ENCODE measurements around the gene TATDN3. TPM values are rescaled to one million over a fixed set of nuclear protein-coding genes. Genes with fewer than 3 reads are reported as not detected.
"Not testable (repeated sequence)": the region's sequence is repeated elsewhere in the genome, so short reads cannot be mapped to it uniquely, and the experiment has no call there.

The TATDN3 gene
- total RNA-seq, 2 donors from 2014 or later = 17.7 to 18.2 TPM

- H3K4me3 Mint-ChIP-seq = no peak overlapping the region
- H3K4me1 Mint-ChIP-seq (ENCODE audit: low read depth) = peaks cover 46% of the 10 kb centered on the region
- ATAC-seq (replicated peaks in 1 of 2) (no peak), DNase-seq (no peak)
- H3K27ac Mint-ChIP-seq = no peak overlapping the region
- peaks cover 14 to 35% of the 10 kb centered on the region in 2 donors for H3K36me3 Mint-ChIP-seq (ENCODE audit: insufficient read depth in 2 of 2)
- peaks cover 6% of the 10 kb centered on the region in 2 donors for H3K9me3 Mint-ChIP-seq
- no peaks in the 10 kb centered on the region for H3K27me3 Mint-ChIP-seq (ENCODE audit: low read depth)
Measured at GRCh38 chr1:212762234-212762633, 29.5 kb upstream of the TATDN3 start.

- ATAC-seq (replicated peaks in 1 of 2) = no peak
- H3K9me3 Mint-ChIP-seq = peaks cover 9 to 10% of the 10 kb centered on the region in 2 donors
- peaks cover 20 to 37% of the 10 kb centered on the region in 2 donors for H3K36me3 Mint-ChIP-seq (ENCODE audit: insufficient read depth in 2 of 2)
- H3K4me3 Mint-ChIP-seq = no peak overlapping the region
- H3K27me3 Mint-ChIP-seq (ENCODE audit: low read depth) = no peaks in the 10 kb centered on the region
- H3K4me1 Mint-ChIP-seq (ENCODE audit: low read depth) = peaks cover 42% of the 10 kb centered on the region
- DNase-seq = no peak
- H3K27ac Mint-ChIP-seq = no peak overlapping the region
Measured at GRCh38 chr1:212762839-212763238, 28.9 kb upstream of the TATDN3 start.

GRCh38 chr1:212764718-212765281 is 26.9 kb upstream of the TATDN3 start:
- Mint-ChIP-seq H3K9me3 (peaks cover 15 to 21% of the 10 kb centered on the region in 2 donors), H3K4me1 (ENCODE audit: low read depth) (peaks cover 46% of the 10 kb centered on the region), H3K36me3 (ENCODE audit: insufficient read depth in 2 of 2) (peaks cover 33 to 53% of the 10 kb centered on the region in 2 donors)
- H3K27me3 Mint-ChIP-seq (ENCODE audit: low read depth); ATAC-seq (replicated peaks in 1 of 2); H3K4me3 Mint-ChIP-seq; H3K27ac Mint-ChIP-seq; DNase-seq: not testable (repeated sequence)

GRCh38 chr1:212766825-212767224 is 24.9 kb upstream of the TATDN3 start:
- H3K27me3 Mint-ChIP-seq (ENCODE audit: low read depth); ATAC-seq (replicated peaks in 1 of 2); DNase-seq; H3K4me3 Mint-ChIP-seq: not testable (repeated sequence)
- Mint-ChIP-seq H3K9me3 (peaks cover 18 to 27% of the 10 kb centered on the region in 2 donors), H3K36me3 (ENCODE audit: insufficient read depth in 2 of 2) (peaks cover 47 to 67% of the 10 kb centered on the region in 2 donors), H3K4me1 (ENCODE audit: low read depth) (peaks cover 44% of the 10 kb centered on the region), H3K27ac (peak overlapping the region; percentile 61)

- peaks cover 52 to 73% of the 10 kb centered on the region in 2 donors for H3K36me3 Mint-ChIP-seq (ENCODE audit: insufficient read depth in 2 of 2)
- peaks cover 20 to 30% of the 10 kb centered on the region in 2 donors for H3K9me3 Mint-ChIP-seq
- H3K4me3 Mint-ChIP-seq = peak overlapping the region; percentile 7 to 44
- H3K4me1 Mint-ChIP-seq (ENCODE audit: low read depth) = peaks cover 47% of the 10 kb centered on the region
- DNase-seq (no peak), ATAC-seq (replicated peaks in 1 of 2) (peak; percentile 81 to 88)
- no peaks in the 10 kb centered on the region for H3K27me3 Mint-ChIP-seq (ENCODE audit: low read depth)
- peak overlapping the region; percentile 26 for H3K27ac Mint-ChIP-seq
Measured at GRCh38 chr1:212769459-212770167, 22.1 kb upstream of the TATDN3 start.

- no peaks in the 10 kb centered on the region for H3K27me3 Mint-ChIP-seq (ENCODE audit: low read depth)
- peaks cover 49% of the 10 kb centered on the region for H3K4me1 Mint-ChIP-seq (ENCODE audit: low read depth)
- no peak overlapping the region for H3K4me3 Mint-ChIP-seq
- peaks cover 46 to 67% of the 10 kb centered on the region in 2 donors for H3K36me3 Mint-ChIP-seq (ENCODE audit: insufficient read depth in 2 of 2)
- no peak for ATAC-seq (replicated peaks in 1 of 2)
- H3K27ac Mint-ChIP-seq = no peak overlapping the region
- no peak for DNase-seq
- peaks cover 19 to 29% of the 10 kb centered on the region in 2 donors for H3K9me3 Mint-ChIP-seq
Measured at GRCh38 chr1:212771341-212771740, 20.4 kb upstream of the TATDN3 start.

- Mint-ChIP-seq H3K27me3 (ENCODE audit: low read depth) (no peaks in the 10 kb centered on the region), H3K4me1 (ENCODE audit: low read depth) (peaks cover 45% of the 10 kb centered on the region), H3K27ac (no peak overlapping the region), H3K4me3 (no peak overlapping the region), H3K36me3 (ENCODE audit: insufficient read depth in 2 of 2) (peaks cover 33 to 50% of the 10 kb centered on the region in 2 donors), H3K9me3 (peaks cover 12 to 20% of the 10 kb centered on the region in 2 donors)
- ATAC-seq (replicated peaks in 1 of 2) (no peak), DNase-seq (no peak)
Measured at GRCh38 chr1:212773011-212773410, 18.7 kb upstream of the TATDN3 start.

- H3K27me3 Mint-ChIP-seq (ENCODE audit: low read depth) = no peaks in the 10 kb centered on the region
- peaks cover 30% of the 10 kb centered on the region for H3K4me1 Mint-ChIP-seq (ENCODE audit: low read depth)
- peaks cover 5 to 10% of the 10 kb centered on the region in 2 donors for H3K9me3 Mint-ChIP-seq
- H3K27ac Mint-ChIP-seq = no peak overlapping the region
- H3K4me3 Mint-ChIP-seq = no peak overlapping the region
- ATAC-seq (replicated peaks in 1 of 2) (peak in 1 of 2 donors; percentile 17), DNase-seq (no peak)
- H3K36me3 Mint-ChIP-seq (ENCODE audit: insufficient read depth in 2 of 2) = peaks cover 21 to 35% of the 10 kb centered on the region in 2 donors
Measured at GRCh38 chr1:212774584-212774983, 17.1 kb upstream of the TATDN3 start.

GRCh38 chr1:212775241-212775640 is 16.5 kb upstream of the TATDN3 start:
- Mint-ChIP-seq H3K4me1 (ENCODE audit: low read depth) (peaks cover 23% of the 10 kb centered on the region), H3K27ac (no peak overlapping the region), H3K9me3 (peaks cover 3 to 7% of the 10 kb centered on the region in 2 donors), H3K4me3 (no peak overlapping the region), H3K27me3 (ENCODE audit: low read depth) (no peaks in the 10 kb centered on the region), H3K36me3 (ENCODE audit: insufficient read depth in 2 of 2) (peaks cover 16 to 31% of the 10 kb centered on the region in 2 donors)
- DNase-seq (no peak), ATAC-seq (replicated peaks in 1 of 2) (no peak)

GRCh38 chr1:212777151-212777550 is 14.5 kb upstream of the TATDN3 start:
- no peak for DNase-seq
- Mint-ChIP-seq H3K27ac (no peak overlapping the region), H3K4me1 (ENCODE audit: low read depth) (peaks cover 22% of the 10 kb centered on the region), H3K9me3 (no peaks in the 10 kb centered on the region), H3K36me3 (ENCODE audit: insufficient read depth in 2 of 2) (peaks cover 4 to 18% of the 10 kb centered on the region in 2 donors), H3K27me3 (ENCODE audit: low read depth) (no peaks in the 10 kb centered on the region), H3K4me3 (no peak overlapping the region)
- no peak for ATAC-seq (replicated peaks in 1 of 2)

- not testable (repeated sequence) for H3K27ac Mint-ChIP-seq; ATAC-seq (replicated peaks in 1 of 2); H3K4me3 Mint-ChIP-seq; DNase-seq; H3K9me3 Mint-ChIP-seq; H3K27me3 Mint-ChIP-seq (ENCODE audit: low read depth)
- H3K4me1 Mint-ChIP-seq (ENCODE audit: low read depth) = peaks cover 27% of the 10 kb centered on the region
- peaks cover 7 to 16% of the 10 kb centered on the region in 2 donors for H3K36me3 Mint-ChIP-seq (ENCODE audit: insufficient read depth in 2 of 2)
Measured at GRCh38 chr1:212779086-212779485, 12.6 kb upstream of the TATDN3 start.

- Mint-ChIP-seq H3K27me3 (ENCODE audit: low read depth) (no peaks in the 10 kb centered on the region), H3K4me1 (ENCODE audit: low read depth) (peaks cover 31% of the 10 kb centered on the region), H3K27ac (no peak overlapping the region), H3K4me3 (no peak overlapping the region), H3K9me3 (no peaks in the 10 kb centered on the region), H3K36me3 (ENCODE audit: insufficient read depth in 2 of 2) (peaks cover 7 to 12% of the 10 kb centered on the region in 2 donors)
- no peak for DNase-seq
- no peak for ATAC-seq (replicated peaks in 1 of 2)
Measured at GRCh38 chr1:212780759-212781158, 10.9 kb upstream of the TATDN3 start.

GRCh38 chr1:212781225-212781624 is 10.5 kb upstream of the TATDN3 start:
- peaks cover 9 to 15% of the 10 kb centered on the region in 2 donors for H3K36me3 Mint-ChIP-seq (ENCODE audit: insufficient read depth in 2 of 2)
- H3K4me1 Mint-ChIP-seq (ENCODE audit: low read depth) = peaks cover 36% of the 10 kb centered on the region
- H3K4me3 Mint-ChIP-seq = no peak overlapping the region
- H3K9me3 Mint-ChIP-seq = no peaks in the 10 kb centered on the region
- ATAC-seq (replicated peaks in 1 of 2) (no peak), DNase-seq (no peak)
- H3K27ac Mint-ChIP-seq = no peak overlapping the region
- H3K27me3 Mint-ChIP-seq (ENCODE audit: low read depth) = no peaks in the 10 kb centered on the region
